Measurements from ENCODE around the gene LRRTM4. TPM values are rescaled to one million over a fixed set of nuclear protein-coding genes. Genes with fewer than 3 reads are reported as not detected.

Gene LRRTM4
- polyA plus RNA-seq, 1 donor from 2014 or later = 37.1 TPM

DNA sequence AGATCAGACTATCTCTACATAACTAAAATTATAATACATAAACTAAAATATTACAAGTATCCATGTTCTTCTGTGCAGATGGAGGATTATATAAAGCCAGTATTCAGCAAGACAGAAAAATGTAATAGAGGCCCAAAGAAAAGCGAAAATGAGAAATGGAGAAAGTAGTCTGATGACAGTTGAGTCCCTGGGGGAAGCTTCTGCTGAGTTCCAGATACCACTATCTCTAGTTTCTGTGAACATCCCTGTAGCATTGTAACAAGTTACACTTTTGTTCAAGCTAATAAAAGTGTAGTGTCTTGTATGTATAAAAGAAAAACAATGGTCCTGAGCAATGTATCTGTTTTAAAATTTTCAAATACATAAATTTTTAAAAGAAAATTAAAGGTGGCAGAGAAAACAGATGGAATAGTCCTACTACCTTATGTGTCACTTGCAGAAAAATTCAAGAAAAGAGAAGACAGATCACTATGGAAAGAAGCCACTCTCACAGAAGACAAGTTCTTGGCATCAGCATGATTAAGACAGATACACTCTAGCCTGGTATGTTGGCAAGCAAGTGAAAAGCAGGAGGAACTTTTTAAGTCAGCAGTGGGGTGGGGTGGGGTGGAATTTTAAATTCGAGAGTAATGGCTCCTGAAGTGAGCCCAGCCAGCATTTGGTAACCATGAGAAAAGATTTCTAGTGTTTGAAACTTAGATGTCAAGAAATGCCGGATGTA, 541.9 kb downstream of the LRRTM4 start:
- H4K20me1 ChIP-seq (ENCODE audit: insufficient read depth) = no peaks in the 10 kb centered on the region
- H3F3A ChIP-seq (ENCODE audit: insufficient read depth, low read length, poor library complexity, severe bottlenecking) = peaks cover 3% of the 10 kb centered on the region
- H3K9me2 ChIP-seq (ENCODE audit: insufficient read depth, low read length) = no peaks in the 10 kb centered on the region
- H3K36me3 ChIP-seq (ENCODE audit: insufficient read depth, low read length) = no peaks in the 10 kb centered on the region
- no peak overlapping the region for H3K4me2 ChIP-seq (ENCODE audit: low read length)
- no peak overlapping the region for H2AFZ ChIP-seq (ENCODE audit: low read depth, low read length)
- H3K4me3 ChIP-seq (ENCODE audit: low read length) = no peak overlapping the region
- no peaks in the 10 kb centered on the region for H3K27me3 ChIP-seq (ENCODE audit: insufficient read depth, low read depth, low read length)
- H3K79me2 ChIP-seq (replicated peaks; ENCODE audit: insufficient read depth, low read length) = no peaks in the 10 kb centered on the region
- H3K9ac ChIP-seq (ENCODE audit: low read length) = no peak overlapping the region
- peak overlapping the region; percentile 50 for H3K27ac ChIP-seq (ENCODE audit: low read length)
- no peaks in the 10 kb centered on the region for H3K9me3 ChIP-seq (ENCODE audit: low read length)
- no peak for TF ChIP-seq POLR2AphosphoS5 (IDR thresholded peaks at IDR 0.05)
- no peak for TF ChIP-seq MXI1 (conservative IDR thresholded peaks at IDR 0.05; ENCODE audit: poor library complexity, severe bottlenecking)
- TF ChIP-seq, protein P1, sequence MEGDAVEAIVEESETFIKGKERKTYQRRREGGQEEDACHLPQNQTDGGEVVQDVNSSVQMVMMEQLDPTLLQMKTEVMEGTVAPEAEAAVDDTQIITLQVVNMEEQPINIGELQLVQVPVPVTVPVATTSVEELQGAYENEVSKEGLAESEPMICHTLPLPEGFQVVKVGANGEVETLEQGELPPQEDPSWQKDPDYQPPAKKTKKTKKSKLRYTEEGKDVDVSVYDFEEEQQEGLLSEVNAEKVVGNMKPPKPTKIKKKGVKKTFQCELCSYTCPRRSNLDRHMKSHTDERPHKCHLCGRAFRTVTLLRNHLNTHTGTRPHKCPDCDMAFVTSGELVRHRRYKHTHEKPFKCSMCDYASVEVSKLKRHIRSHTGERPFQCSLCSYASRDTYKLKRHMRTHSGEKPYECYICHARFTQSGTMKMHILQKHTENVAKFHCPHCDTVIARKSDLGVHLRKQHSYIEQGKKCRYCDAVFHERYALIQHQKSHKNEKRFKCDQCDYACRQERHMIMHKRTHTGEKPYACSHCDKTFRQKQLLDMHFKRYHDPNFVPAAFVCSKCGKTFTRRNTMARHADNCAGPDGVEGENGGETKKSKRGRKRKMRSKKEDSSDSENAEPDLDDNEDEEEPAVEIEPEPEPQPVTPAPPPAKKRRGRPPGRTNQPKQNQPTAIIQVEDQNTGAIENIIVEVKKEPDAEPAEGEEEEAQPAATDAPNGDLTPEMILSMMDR (IDR thresholded peaks at IDR 0.05; ENCODE audit: poor library complexity, severe bottlenecking) = no peak
- no peak for TF ChIP-seq RAD21 (conservative IDR thresholded peaks at IDR 0.05)
- TF ChIP-seq EP300 (conservative IDR thresholded peaks at IDR 0.05; ENCODE audit: poor library complexity, severe bottlenecking) = no peak
- TF ChIP-seq, protein P2, sequence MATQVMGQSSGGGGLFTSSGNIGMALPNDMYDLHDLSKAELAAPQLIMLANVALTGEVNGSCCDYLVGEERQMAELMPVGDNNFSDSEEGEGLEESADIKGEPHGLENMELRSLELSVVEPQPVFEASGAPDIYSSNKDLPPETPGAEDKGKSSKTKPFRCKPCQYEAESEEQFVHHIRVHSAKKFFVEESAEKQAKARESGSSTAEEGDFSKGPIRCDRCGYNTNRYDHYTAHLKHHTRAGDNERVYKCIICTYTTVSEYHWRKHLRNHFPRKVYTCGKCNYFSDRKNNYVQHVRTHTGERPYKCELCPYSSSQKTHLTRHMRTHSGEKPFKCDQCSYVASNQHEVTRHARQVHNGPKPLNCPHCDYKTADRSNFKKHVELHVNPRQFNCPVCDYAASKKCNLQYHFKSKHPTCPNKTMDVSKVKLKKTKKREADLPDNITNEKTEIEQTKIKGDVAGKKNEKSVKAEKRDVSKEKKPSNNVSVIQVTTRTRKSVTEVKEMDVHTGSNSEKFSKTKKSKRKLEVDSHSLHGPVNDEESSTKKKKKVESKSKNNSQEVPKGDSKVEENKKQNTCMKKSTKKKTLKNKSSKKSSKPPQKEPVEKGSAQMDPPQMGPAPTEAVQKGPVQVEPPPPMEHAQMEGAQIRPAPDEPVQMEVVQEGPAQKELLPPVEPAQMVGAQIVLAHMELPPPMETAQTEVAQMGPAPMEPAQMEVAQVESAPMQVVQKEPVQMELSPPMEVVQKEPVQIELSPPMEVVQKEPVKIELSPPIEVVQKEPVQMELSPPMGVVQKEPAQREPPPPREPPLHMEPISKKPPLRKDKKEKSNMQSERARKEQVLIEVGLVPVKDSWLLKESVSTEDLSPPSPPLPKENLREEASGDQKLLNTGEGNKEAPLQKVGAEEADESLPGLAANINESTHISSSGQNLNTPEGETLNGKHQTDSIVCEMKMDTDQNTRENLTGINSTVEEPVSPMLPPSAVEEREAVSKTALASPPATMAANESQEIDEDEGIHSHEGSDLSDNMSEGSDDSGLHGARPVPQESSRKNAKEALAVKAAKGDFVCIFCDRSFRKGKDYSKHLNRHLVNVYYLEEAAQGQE (IDR thresholded peaks at IDR 0.05; ENCODE audit: borderline replicate concordance) = no peak
- no peak for TF ChIP-seq SMC3 (conservative IDR thresholded peaks at IDR 0.05; ENCODE audit: poor library complexity)
- TF ChIP-seq TAF1 (IDR thresholded peaks at IDR 0.05; ENCODE audit: low read depth) = no peak
- TF ChIP-seq EZH2 (IDR thresholded peaks at IDR 0.05; ENCODE audit: borderline replicate concordance, insufficient read depth, low read length, poor library complexity, severe bottlenecking) = no peak

DNA sequence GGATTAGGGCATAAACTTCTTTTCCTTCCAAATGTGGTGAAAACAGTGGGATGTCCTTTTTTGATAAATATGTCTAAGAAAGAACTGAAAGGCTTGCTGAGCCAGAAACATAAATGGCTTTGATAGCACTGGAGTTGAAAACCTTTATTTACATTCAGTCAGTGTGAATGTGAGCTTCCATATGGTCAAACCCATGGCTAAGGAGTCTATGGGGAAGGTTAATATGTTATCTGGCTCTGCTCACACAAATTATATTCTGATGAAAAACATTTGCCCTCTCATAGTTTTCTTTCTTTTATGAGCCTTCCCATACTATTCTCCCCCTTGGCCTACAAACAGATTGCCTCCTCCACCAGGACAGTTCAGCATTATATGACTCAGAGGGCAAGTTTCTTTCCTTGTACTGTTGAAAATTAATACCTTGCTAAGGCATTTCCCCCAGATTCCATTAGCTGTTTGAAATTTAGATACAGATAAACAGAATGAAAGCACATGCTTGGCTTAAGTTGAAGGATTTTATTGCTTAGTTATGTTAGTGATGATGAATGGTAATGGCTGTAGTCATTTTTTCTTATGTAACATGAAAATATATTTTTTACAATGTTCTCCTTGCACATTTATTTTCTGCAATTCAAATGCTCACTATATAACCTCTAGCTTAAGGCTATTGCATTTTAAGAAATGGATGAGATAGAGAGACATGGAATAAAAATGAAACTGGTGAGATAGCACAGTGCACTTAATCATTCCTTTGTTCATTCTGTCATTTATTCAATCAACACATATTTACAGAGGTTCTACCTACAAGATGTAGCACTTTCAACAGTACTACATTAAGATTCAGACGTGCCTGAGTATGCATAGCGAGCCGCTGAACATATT, 544.1 kb downstream of the LRRTM4 start:
- Histone ChIP-seq H3K27ac (ENCODE audit: low read length) (peak overlapping the region; percentile 50), H3K9ac (ENCODE audit: low read length) (no peak overlapping the region), H3F3A (ENCODE audit: insufficient read depth, low read length, poor library complexity, severe bottlenecking) (peaks cover 3% of the 10 kb centered on the region), H3K4me2 (ENCODE audit: low read length) (no peak overlapping the region), H3K9me2 (ENCODE audit: insufficient read depth, low read length) (no peaks in the 10 kb centered on the region), H3K9me3 (ENCODE audit: low read length) (no peaks in the 10 kb centered on the region), H3K4me3 (ENCODE audit: low read length) (peak overlapping the region; percentile 27), H3K79me2 (replicated peaks; ENCODE audit: insufficient read depth, low read length) (no peaks in the 10 kb centered on the region), H4K20me1 (ENCODE audit: insufficient read depth) (no peaks in the 10 kb centered on the region), H2AFZ (ENCODE audit: low read depth, low read length) (no peak overlapping the region), H3K27me3 (ENCODE audit: insufficient read depth, low read depth, low read length) (no peaks in the 10 kb centered on the region), H3K36me3 (ENCODE audit: insufficient read depth, low read length) (no peaks in the 10 kb centered on the region)
- TF ChIP-seq MXI1 (conservative IDR thresholded peaks at IDR 0.05; ENCODE audit: poor library complexity, severe bottlenecking) (no peak), POLR2AphosphoS5 (IDR thresholded peaks at IDR 0.05) (no peak), TAF1 (IDR thresholded peaks at IDR 0.05; ENCODE audit: low read depth) (no peak), SMC3 (conservative IDR thresholded peaks at IDR 0.05; ENCODE audit: poor library complexity) (no peak), EZH2 (IDR thresholded peaks at IDR 0.05; ENCODE audit: borderline replicate concordance, insufficient read depth, low read length, poor library complexity, severe bottlenecking) (no peak), RAD21 (conservative IDR thresholded peaks at IDR 0.05) (no peak), EP300 (conservative IDR thresholded peaks at IDR 0.05; ENCODE audit: poor library complexity, severe bottlenecking) (no peak)
- TF ChIP-seq, protein P1 (IDR thresholded peaks at IDR 0.05; ENCODE audit: poor library complexity, severe bottlenecking) = no peak
- TF ChIP-seq, protein P2 (IDR thresholded peaks at IDR 0.05; ENCODE audit: borderline replicate concordance) = no peak
